Myometrial cell (primary cell): Measurements from ENCODE around the gene BID. TPM values are rescaled to one million over a fixed set of nuclear protein-coding genes. Genes with fewer than 3 reads are reported as not detected.

ENCODE experiments used
- total RNA-seq: library from RNA; depleted of rRNA; stranded (reverse); fragments of >200 nt; gene quantifications from 2 replicates; pipeline ENCODE4 v1.2.3, GENCODE V29; 2015

The BID gene
- total RNA-seq: 30.3 and 34.0 TPM in 2 replicates

GRCh38 chr22:17774206-17774925 is at the start of gene BID:
Gene BID, minus strand, starts transcription at chr22:17774469. Its CDS starts 24,353 bp downstream, at chr22:17750116.

Other genes with a start within 250 kb of the BID start
- 1.4 and 2.5 TPM in 2 replicates for gene SLC25A18, start 211.0 kb downstream of the BID start, total RNA-seq
- gene ATP6V1E1, start 145.7 kb downstream of the BID start, total RNA-seq: 125 and 152 TPM in 2 replicates
- 59.1 and 67.3 TPM in 2 replicates for gene BCL2L13, start 135.7 kb downstream of the BID start, total RNA-seq